GM11168 (cell line): Measurements from ENCODE around the gene EPC1.

Source experiments
- in situ Hi-C: fragments of 300-500 bp; cut with MboI; formaldehyde crosslinking; loops from one replicate; pipeline ENCODE4 v1.12.0; 2022; ENCODE audit warnings: low sequenced_read_pairs; ENCODE audit not compliant: unreplicated experiment

The EPC1 gene

DNA sequence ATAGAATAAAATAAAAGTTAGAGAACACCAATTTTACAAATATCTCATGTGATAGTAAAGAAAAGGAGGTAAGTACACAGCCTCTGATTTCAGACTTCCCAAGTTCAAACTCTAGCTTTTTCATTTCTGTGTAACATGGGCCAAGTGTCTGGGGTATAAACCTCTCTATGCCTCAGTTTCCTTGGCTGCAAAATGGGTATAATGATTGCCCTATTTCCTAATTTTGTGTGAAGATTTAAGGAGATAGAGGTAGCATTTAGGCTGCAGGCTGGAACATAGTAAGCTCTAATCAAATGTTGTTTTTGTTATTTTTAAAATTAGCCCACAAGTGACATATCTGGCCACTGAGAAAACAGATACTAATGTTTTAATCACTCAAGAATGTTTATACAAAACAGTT, 26.1 kb upstream of the EPC1 start:
- in situ Hi-C loops, result loop anchor here (25.0 kb wide), 1 partner anchor 589 kb away; the partner anchor contains the start of gene ITGB1

- in situ Hi-C loops, result loop anchor here (25.0 kb wide), 1 partner anchor 590 kb away; the partner anchor contains the start of gene ITGB1
These were observed 25.3 kb upstream of the EPC1 start for GRCh38 chr10:32372000-32372875.

GRCh38 chr10:32371101-32371500, 24.1 kb upstream of the EPC1 start:
- in situ Hi-C loops, result loop anchor here (25.0 kb wide), 1 partner anchor 591 kb away; the partner anchor contains the start of gene ITGB1

GRCh38 chr10:32367793-32368453, 21.0 kb upstream of the EPC1 start:
- in situ Hi-C loops, result loop anchor here (25.0 kb wide), 1 partner anchor 594 kb away; the partner anchor contains the start of gene ITGB1

GRCh38 chr10:32366588-32366987, 19.6 kb upstream of the EPC1 start:
- in situ Hi-C loops, result loop anchor here (25.0 kb wide), 1 partner anchor 596 kb away; the partner anchor contains the start of gene ITGB1

DNA sequence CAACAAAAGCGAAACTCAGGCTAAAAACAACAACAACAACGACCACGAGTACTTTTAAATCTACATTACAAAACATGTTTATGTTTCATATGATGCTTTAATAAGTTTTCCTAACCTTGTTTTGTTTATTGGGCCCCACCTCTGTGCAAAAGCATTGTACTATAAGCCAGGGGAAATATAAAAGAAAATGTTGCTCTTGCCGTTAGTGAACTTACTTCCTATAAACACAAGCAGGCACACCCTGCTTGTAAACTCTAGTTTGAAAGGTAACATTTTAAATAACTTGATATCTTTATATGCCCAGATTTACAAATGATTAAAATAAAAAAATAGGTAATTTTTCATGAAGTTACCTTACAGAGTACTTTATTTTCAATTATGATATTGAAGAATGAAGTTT, 19.2 kb upstream of the EPC1 start:
- in situ Hi-C loops, result loop anchor here (25.0 kb wide), 1 partner anchor 596 kb away; the partner anchor contains the start of gene ITGB1

DNA sequence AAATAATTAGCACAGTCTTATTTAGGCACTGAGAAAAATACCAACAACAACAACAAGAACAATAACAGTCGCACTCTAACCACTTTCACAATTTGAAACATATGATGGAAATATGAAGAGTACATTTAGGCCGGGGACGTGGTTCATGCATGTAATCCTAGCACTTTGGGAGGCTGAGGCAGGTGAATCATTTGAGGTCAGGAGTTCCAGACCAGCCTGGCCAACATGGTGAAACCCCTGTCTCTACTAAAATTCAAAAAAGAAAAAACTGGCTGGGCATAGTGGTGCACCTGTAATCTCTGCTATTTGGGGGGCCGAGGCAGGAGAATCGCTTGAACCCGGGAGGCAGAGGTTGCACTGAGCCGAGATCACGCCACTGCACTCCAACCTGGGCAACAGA, 18.4 kb upstream of the EPC1 start:
- in situ Hi-C loops, result loop anchor here (25.0 kb wide), 1 partner anchor 597 kb away; the partner anchor contains the start of gene ITGB1

DNA sequence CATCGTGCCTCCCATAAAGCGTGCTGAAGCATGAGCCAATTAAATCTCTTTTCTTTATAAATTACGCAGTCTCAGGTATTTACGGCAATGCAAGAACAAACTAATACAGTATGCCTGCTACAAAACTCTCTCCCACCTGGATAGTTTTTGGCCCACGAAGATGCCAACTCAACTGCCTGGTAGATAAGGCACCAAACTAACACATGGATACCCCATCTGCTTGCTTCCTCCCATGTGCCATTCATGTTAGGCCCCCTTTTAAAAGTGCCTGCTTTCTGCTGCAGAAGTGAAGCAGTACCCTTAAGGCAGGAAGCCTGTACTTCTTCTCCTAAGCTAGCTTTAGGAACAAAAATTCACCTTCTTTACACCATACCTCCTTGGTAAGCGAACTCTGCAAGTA, 15.6 kb upstream of the EPC1 start:
- in situ Hi-C loops, result loop anchor here (25.0 kb wide), 1 partner anchor 600 kb away; the partner anchor contains the start of gene ITGB1

GRCh38 chr10:32360884-32361283, 13.9 kb upstream of the EPC1 start:
- in situ Hi-C loops, result loop anchor here (25.0 kb wide), 1 partner anchor 601 kb away; the partner anchor contains the start of gene ITGB1

DNA sequence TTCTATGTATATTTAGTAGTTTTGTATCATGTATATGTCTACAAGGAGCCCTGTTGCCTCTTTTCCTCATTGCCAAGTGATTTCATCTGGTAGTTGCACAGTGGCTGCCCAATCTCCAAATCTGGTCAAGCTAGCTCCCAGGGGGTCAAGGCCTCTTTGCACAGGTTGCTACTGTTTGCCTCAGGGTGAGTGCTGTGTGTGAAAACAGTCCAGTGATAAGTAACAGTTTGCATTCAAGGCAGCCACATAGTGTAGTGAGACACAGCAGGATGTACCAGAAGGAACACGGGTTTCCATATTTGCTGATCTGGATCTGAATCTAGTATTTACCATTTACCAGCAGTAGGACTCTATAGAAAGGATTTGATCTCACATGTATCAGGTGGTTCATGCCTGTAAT, 13.3 kb upstream of the EPC1 start:
- in situ Hi-C loops, result loop anchor here (25.0 kb wide), 1 partner anchor 602 kb away; the partner anchor contains the start of gene ITGB1

DNA sequence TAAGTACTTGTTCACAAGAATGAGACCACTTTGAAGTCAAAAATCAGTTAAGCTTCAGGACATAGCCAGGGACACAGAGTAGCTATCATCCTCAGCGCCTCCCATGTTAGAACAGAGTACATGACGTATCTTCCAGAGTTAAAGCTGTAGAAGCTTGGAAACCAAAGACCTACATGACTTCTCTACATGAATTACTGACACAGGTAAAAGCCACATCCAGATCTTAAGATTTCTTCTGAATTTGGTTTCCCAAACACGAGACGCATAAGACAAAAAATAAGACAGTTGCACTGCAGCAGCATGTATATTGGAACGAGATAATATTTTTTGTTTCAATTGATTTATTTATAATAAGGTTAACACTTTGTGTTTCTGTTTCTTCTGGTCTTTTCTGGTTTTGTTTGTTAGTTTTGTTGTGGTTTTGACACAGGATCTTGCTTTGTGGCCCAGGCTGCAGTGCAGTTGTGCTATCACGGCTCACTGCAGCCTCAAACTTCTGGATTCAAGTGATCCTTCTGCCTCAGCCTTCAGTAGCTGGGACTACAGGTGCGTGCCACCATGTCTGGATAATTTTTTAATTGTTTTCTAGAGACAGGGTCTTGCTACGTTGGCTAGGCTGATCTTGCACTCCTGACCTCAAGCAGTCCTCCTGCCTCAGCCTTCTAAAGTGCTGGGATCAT, 10.2 kb upstream of the EPC1 start:
- in situ Hi-C loops, result loop anchor here (25.0 kb wide), 1 partner anchor 605 kb away; the partner anchor contains the start of gene ITGB1

DNA sequence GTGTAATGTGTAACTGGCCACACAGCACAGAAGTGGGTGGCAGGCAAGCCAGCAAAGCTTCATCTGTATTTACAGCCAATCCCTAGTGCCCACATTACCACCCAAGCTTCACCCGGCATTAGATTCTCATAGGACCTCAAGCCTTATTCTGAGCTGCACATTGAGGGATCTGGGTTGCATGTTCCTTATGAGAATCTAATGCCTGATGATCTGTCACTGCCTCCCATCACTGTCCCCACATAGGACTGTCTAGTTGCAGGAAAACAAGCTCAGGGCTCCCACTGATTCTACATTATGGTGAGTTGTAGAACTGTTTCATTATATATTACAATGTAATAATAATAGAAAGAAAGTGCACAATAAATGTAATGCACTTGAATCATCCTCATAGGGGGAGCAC, 7.7 kb upstream of the EPC1 start:
- in situ Hi-C loops, result loop anchor here (25.0 kb wide), 1 partner anchor 608 kb away; the partner anchor contains the start of gene ITGB1

DNA sequence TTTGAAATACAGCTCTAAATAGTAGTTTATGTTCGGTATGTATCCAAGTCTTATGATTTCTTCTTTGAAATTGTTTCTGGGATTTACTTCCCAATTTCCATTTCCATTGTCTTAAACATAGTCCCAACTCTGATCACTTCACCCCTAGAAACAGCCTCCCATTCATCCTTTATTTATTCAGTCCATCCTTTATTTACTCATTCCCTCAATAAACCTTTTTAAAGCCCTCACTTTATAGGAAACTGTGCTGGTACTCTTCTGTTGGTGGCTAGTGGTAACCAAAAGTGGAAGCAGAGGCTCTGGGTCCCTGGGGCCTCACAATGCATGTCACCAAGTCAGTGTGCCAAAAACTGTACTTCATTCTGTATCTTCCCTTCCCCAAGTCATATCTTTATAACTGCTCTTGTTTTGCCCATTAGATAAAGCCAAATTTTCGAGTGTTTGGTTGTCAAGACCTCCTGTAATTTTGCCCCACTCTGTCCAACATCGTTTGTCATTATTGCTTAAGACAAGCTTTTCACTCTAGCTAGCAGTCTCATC, 3.9 kb upstream of the EPC1 start:
- in situ Hi-C loops, result loop anchor here (25.0 kb wide), 1 partner anchor 611 kb away; the partner anchor contains the start of gene ITGB1

DNA sequence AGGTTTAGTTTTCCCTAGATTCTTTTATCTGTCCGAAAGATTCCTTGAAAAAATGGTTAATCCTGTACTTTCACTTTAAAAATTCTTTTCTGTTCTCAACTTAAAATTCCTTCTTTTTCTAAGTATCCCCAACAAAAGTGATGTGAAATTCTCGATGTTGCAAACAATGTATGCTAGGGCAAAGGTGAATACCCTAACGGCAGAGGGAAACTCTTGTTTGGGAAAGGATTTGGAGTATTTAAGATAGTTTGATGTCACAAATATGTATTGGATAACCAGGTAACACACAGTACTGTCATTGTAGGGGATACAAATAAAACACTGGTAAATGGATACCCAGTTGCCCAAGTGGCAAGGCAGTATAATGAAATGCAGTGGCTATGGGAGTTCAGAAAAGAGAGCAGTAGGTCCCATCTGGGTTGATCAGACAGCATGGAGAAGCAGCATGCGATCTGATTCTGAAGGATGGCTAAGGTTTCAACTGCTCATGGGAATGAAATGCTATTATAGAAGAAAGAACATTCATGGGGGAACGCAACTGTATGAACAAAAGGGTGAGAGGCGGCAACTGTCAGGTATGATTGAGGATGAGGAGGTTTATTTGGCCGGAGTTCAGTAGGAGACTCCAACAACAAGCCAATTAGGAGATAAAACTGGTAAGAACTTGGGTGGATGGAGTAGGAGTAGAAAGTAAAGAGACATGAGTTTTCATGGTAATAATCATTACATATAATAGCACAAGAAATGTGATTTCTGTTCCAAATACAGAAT, 3.2 kb upstream of the EPC1 start:
- in situ Hi-C loops, result loop anchor here (25.0 kb wide), 1 partner anchor 612 kb away; the partner anchor contains the start of gene ITGB1

- in situ Hi-C loops, result no loop called here
These were observed 2.2 kb upstream of the EPC1 start for GRCh38 chr10:32349199-32349585.

GRCh38 chr10:32348297-32349198, 1.6 kb upstream of the EPC1 start:
- in situ Hi-C loops, result no loop called here

DNA sequence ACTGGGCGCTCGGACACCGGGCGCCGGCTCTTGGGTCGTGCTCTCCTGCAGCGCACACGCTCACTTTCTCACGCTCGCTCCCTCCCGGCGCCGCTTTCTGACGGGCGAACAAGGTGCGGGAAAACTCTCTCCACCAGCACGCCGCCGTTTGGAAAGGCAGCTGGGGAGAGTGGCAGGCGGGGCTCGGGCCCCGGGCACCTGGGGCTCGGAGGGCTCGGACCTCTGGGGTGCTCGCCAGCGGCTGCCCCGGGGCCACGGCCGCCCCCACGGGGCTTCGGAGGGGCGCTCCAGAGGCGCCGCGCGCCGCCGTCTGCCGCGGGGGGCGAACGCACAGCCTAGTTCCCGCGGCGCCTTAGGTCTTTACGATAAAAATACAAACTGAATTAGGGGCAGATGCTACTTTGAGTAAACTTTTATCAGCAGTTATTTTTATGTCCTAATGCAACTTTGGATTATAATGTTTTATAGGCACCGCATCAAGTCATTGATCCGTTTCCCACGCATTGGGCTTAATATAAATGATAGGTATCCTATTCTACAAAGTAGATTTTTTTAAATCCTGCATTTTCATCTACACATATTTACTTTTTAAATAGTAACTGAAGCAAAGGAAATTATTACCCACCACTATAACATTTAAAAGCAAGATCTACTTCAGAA, 535 bp upstream of the EPC1 start:
- in situ Hi-C loops, result no loop called here
